GM21423 (cell line): ENCODE results near the gene GRM4.

Source experiments
- ATAC-seq: cut with Tn5 transposase; IDR thresholded peaks from one replicate; pipeline ENCODE4 v1.9.1; 2021; ENCODE audit warnings: mild to moderate bottlenecking, moderate library complexity; ENCODE audit not compliant: unreplicated experiment

The GRM4 gene

DNA sequence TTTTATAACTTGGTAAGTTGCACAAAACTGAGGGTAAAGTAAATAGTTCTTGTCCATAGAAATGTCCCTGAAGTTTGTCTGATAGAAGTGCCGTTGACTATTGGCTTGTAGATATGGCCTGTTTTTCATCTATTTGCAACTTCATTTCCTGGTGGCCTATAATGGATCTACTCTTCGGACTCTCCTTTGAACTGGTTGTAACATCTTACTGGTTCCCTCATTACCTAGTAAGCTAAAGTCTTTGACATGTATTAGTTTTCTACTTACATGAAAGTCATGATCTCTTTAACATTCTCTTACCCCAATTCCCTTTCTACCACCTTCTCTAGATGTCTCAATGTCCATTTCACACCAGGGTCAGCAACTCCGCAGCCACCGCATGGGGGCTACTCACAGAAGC, 146.3 kb downstream of the GRM4 start:
- no peak for ATAC-seq

DNA sequence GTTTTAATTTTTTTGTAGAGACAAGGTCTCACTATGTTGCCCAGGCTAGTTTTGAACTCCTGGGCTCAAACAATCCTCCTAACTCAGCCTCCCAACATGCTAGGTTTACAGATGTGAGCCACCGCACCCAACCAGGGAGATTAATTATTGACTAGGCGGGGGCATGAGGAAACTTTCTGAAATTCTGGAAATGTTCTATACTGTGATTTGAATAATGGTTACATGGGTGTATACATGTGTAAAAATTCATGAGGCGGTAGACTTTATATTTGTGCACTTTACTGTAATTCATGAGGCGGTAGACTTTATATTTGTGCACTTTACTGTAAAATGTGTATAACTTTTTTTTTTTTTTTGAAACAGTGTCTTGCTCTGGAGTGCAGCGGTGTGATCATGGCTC, 147.2 kb downstream of the GRM4 start:
- ATAC-seq = no peak

DNA sequence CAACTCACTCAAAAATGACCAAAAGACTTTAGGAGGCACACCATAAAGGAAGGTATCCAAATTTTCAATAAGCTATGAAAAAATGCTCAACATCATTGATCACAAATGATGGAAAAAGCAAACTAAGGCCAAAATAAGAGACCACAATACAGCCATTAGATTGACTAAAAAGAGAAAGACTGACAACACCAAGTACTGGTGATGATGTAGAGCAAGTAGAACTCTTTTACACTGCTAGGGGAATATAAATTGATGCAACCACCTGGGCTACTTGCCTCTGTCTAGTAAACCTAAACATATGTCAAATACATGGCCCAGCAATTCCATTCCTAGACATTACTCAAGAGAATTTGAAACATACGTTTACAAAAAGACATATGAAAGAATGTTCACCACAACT, 148.6 kb downstream of the GRM4 start:
- no peak for ATAC-seq

- ATAC-seq = no peak
Measured at GRCh38 chr6:33996120-33996475, 149.8 kb downstream of the GRM4 start.

DNA sequence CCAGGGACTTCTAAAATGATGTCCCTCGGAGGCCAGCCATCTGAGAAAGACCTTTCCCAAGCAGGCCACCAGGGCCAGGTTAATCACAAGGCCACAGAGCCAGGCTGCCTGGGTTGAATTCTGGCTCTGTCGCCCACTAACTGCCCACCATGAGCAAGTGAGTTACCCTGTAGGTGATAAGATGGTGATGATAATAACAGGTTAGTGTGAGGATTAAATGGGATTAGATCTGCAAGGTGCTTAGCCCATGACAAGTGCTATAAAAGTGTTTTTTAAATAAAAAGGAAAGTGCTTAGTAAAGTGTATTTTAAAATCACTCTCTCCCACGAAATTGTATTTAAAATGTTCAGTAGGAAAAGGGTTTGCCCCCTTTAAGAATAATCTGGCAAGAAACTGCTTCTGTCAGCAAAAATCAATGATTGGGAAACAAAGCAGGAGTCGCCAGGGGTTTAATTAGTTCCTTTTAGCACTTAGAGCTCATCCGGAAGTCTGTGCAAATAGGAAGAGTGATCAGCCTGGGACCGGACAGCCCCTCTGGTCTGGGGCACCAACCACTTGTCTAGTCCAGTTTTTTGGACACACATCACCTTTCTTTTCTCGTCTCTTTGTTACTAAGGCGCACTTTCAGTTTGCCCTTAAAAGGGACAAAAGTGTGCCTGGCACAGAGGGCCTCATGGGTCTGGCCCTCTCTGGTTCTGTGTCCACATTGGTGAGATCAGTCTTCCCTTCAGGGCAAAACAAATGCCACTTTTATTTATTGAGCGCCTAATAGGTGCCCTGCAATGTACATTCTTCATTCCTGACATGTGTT, 150.4 kb downstream of the GRM4 start:
- ATAC-seq = no peak

- ATAC-seq = no peak
Measured at GRCh38 chr6:33994472-33995308, 151.2 kb downstream of the GRM4 start.

DNA sequence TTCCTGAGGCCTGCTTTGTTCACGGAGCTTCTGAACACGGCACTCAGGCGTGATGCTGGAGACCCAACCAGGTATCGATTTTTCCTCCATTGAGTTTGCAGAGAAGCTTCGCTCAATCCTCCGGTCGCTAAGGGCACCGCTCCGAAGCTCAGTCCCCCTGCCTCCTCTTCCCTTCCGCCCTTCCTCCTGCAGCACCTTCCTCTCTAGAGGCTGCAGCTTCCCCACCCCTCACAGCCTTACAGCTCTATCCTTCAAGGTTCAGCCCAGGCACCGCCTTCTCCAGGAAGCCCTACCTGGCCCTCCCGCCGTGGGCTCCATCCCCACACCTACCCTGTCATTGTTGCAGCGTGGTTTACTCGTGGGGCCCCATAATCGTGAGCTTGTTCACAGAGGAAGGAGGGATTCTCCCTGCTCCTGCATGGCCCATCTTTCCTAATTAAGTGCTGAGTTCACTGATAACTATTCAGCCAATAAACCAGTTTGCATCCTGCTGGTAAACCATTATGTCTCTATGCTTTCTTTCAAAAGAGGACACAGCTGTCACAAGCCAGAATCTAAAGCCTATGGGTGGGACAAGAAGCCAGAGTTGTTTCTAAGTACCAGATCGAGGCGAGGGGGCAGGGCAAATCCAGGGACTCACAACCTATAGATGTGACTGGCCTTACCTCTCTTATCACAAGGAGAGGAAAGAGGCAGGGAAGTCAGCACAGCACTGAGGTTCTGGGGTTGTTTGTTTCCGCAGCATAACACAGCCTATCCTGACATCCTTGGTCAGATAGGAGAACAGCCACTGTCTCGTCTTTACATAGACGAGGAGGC, 152.0 kb downstream of the GRM4 start:
- no peak for ATAC-seq

- no peak for ATAC-seq
Measured at GRCh38 chr6:33993091-33993490, 152.8 kb downstream of the GRM4 start.

- ATAC-seq = no peak
Measured at GRCh38 chr6:33992191-33992590, 153.7 kb downstream of the GRM4 start.

- no peak for ATAC-seq
Measured at GRCh38 chr6:33991610-33992009, 154.3 kb downstream of the GRM4 start.

DNA sequence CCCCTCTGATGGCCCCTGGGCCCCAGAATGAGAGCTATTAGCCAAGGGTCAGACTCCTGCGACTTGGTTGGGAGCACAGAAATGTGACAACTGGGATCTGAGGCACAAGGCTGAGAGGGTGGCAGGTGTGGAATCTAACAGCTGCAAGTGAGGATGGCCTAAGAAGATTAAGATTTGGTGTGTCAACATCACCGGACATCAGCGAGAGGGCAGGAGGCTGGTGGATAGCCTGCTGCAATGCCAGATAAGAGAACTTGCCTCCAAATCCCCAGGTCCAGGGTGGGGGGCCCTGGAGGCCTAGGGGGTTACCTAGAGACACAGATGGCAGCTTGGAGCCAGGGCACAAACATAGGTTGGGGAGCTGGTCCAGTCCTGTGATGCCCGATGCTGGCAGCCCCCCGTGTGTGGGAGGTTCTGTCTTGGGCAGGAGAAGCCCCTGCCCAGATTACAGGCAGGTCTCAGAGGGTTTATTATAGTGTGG, 155.8 kb downstream of the GRM4 start:
- ATAC-seq = no peak

GRCh38 chr6:33989016-33989854, 156.7 kb downstream of the GRM4 start:
- no peak for ATAC-seq

DNA sequence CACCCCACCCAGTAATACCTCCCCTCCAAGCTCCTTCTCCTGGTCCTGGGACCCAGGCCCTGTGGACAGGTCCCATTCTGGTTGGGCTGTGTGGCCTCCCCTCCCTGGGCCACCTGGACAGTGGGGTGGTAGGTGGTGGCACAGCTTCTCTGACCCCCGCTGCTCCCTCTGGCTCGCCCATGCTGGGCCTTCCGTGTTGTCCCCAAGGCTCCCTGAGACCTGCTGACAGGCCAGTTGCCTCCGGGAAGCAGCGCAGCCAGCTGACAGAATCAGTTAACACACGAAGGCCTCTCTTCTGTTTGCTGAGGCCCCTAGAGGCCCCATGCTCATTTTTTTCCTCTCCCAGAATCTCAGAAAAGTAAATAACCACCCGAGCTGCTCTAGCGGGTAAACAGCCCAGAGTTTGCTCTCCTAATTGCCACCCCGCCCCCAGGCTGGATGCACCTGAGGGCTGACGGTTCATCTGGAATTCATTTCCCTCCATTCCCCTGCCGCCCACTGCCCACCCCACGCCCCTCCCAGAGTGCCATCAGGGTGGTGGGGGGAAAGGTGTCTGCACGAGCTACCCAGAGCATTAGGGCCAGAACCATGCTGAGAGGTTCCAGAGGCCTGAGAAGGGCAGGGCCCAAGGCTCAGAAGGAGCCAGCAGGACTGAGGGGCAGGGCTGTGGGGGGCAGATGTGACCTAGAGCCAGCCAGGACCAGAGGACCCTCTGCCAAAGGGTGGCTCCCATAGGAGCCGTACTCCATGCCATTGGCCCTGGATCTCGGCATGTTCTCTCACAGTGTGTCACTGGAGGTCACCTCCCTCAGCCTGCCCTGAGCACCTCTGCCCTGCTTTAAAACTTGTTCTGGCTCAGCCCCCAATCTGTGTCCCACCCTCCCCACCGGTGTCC, 157.5 kb downstream of the GRM4 start:
- ATAC-seq = no peak

- ATAC-seq = no peak
Measured at GRCh38 chr6:33987531-33988021, 158.3 kb downstream of the GRM4 start.

GRCh38 chr6:33985947-33986346, 159.9 kb downstream of the GRM4 start:
- ATAC-seq = no peak

DNA sequence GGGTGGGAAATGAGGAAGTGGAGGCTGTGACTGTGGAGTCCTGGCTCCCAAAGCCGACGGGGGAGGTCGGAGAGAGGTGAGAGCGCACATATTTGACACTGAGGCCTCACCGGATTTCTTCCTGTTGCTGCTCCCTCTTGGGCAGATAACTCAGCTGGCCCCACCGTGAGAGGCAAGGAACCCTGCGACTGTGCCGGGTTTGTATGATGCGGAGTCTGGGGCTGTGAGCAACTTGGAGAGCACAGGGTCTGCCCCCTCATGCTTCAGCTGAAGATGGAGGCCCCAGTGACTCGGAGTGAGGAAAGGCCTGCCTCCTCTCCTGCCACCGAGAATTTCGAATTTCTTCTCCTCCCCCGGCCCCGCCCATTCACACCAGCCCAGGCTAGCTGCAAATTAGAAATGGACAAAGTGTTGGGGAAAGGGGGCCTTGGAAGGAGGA, 160.6 kb downstream of the GRM4 start:
- no peak for ATAC-seq

DNA sequence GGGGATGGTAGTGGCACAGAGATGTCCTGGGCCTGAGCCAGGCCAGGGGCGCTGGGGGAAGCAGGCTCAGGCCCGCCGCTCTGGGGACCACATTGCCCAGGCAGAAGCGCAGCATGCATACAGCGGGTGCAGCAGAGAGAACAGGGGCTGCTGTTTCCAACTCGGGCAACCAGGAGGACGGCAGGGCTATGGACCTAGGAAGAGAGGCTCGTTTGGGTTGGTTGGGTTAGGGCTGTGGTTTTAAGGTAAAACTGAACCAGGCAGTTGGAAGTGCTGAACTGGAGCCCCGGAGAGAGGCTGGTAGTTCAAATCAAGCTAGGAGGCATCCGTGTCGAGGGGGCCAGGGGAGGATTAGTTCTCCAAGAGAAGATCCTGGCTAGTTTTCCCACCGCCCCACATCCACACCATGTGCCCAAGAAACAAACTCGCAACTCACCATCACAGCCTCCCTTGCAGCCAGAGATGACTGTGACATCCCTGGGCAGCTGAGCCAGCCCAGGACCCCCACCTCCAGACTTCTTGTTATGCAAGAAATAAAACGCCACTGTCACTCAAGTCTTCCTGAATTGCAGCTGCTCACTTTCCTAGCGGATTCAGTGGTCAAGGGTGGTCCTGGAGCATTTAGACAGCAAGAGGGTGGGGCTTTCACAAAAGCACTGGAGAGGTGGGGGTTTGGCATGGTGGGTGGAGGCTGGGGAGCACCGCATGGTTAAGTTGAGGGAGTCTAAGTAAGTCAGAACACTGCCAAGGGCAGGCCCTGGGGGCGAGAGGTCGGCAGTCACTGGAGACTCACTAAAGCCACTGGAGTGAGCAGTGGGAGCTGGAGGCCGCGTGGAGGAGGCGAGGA, 161.2 kb downstream of the GRM4 start:
- no peak for ATAC-seq
